ENCODE measurements around the gene KIF19. TPM values are rescaled to one million over a fixed set of nuclear protein-coding genes. Genes with fewer than 3 reads are reported as not detected.

KIF19 gene
- total RNA-seq, 1 donor from 2014 or later, result 0.23 TPM

DNA sequence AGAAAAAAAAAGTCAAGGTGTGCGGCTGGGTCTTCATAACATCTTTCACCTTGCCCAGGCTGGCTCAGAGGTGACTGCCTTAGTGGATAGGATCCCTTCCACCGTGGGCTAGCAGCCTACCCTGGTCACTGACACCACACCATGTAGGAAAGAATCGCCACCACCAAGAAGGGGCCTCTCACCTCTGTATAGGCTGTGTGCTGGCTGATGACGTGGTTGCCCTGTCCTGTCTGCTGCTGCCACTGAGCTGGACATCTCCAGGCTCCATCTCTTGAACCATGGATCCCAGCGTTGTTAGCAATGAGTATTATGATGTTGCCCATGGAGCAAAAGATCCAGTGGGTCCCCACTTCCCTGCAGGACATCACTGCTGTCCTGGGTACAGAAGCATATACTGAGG is 41.2 kb downstream of the KIF19 start, which contains the start of gene GPR142:
TSS of gene GPR142 (plus strand) at position 301 of the 400 bp plus-strand sequence. CDS start 2,035 bp downstream, outside the sequence.
- Histone ChIP-seq H3K27me3 (no peaks in the 10 kb centered on the region), H3K36me3 (no peaks in the 10 kb centered on the region), H3K4me3 (no peak within 1 kb of the TSS), H3K27ac (no peak within 1 kb of the TSS), H3K9me3 (no peaks in the 10 kb centered on the region), H3K4me1 (no peaks in the 10 kb centered on the region)
- intact Hi-C loops (cut with DNase I), result no loop called here
- TF ChIP-seq, protein P1, sequence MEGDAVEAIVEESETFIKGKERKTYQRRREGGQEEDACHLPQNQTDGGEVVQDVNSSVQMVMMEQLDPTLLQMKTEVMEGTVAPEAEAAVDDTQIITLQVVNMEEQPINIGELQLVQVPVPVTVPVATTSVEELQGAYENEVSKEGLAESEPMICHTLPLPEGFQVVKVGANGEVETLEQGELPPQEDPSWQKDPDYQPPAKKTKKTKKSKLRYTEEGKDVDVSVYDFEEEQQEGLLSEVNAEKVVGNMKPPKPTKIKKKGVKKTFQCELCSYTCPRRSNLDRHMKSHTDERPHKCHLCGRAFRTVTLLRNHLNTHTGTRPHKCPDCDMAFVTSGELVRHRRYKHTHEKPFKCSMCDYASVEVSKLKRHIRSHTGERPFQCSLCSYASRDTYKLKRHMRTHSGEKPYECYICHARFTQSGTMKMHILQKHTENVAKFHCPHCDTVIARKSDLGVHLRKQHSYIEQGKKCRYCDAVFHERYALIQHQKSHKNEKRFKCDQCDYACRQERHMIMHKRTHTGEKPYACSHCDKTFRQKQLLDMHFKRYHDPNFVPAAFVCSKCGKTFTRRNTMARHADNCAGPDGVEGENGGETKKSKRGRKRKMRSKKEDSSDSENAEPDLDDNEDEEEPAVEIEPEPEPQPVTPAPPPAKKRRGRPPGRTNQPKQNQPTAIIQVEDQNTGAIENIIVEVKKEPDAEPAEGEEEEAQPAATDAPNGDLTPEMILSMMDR (IDR thresholded peaks at IDR 0.05), result no peak
- DNase-seq (no peak), ATAC-seq (no peak)

DNA sequence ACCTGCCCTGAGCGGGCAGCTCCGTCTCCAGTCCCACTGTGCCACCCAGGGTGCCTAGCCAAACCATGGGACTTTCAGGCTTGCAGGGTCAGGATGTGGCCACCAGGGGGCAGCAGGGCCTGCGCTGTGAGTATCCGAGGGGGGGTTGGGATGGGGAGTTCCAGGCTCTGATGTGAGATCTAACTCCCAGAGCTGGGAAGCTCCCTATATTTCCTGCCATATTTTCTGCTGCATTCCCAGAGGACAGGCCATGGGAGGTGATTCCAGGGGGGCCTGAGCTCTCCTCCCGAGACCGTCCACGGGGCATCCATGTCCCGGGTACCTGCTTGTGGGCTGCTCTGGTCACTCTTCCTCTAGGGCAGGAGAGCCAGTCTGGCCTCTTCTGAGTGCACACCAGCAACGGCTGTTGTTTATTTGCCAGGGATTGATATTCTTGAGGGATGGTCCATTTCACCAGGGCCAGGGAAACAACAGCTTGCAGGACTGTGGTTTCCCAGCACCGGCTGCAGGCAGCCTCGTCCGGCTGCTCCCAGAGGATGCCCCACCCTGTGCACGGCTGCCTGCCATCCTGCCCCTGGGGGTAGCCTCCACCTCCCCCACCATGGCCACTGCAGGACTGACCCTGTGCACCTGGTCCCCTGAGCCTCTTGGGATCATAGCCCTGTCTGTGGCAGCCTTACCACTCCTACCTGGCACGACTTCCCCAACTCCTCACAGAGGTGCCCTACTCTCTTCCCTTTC is 42.5 kb downstream of the KIF19 start:
- DNase-seq (peak; percentile 82), ATAC-seq (peak; percentile 90)
- no peak overlapping the region for H3K4me3 ChIP-seq
- H3K36me3 ChIP-seq, result no peaks in the 10 kb centered on the region
- TF ChIP-seq, protein P1 (IDR thresholded peaks at IDR 0.05), result peak; percentile 87
- H3K27ac ChIP-seq, result no peak overlapping the region
- no peaks in the 10 kb centered on the region for H3K27me3 ChIP-seq
- H3K9me3 ChIP-seq, result no peaks in the 10 kb centered on the region
- no peaks in the 10 kb centered on the region for H3K4me1 ChIP-seq
- intact Hi-C loops (cut with DNase I), result no loop called here

DNA sequence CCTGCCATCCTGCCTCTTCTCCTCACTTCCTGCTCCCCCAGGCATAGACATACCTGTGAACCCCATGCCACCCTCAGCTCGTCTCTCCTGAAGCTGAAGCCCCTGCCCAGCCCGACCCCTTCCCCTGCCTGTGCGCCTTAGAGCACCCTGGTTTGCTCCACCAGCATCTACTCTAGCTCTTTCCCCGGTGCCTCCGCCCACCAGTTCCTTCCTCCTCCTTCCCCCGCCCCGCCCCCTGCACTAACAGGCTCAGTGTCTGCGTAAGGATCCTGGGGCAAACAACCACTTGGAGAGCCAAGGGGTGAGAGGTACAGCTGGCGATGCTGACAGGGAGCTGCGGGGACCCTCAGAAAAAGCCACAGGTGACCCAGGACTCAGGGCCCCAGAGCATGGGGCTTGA is 43.2 kb downstream of the KIF19 start:
- Histone ChIP-seq H3K36me3 (no peaks in the 10 kb centered on the region), H3K4me1 (no peaks in the 10 kb centered on the region), H3K27ac (no peak overlapping the region), H3K27me3 (no peaks in the 10 kb centered on the region), H3K4me3 (no peak overlapping the region), H3K9me3 (no peaks in the 10 kb centered on the region)
- intact Hi-C loops (cut with DNase I), result no loop called here
- DNase-seq (peak; percentile 80), ATAC-seq (peak; percentile 70)
- TF ChIP-seq, protein P1 (IDR thresholded peaks at IDR 0.05), result no peak

DNA sequence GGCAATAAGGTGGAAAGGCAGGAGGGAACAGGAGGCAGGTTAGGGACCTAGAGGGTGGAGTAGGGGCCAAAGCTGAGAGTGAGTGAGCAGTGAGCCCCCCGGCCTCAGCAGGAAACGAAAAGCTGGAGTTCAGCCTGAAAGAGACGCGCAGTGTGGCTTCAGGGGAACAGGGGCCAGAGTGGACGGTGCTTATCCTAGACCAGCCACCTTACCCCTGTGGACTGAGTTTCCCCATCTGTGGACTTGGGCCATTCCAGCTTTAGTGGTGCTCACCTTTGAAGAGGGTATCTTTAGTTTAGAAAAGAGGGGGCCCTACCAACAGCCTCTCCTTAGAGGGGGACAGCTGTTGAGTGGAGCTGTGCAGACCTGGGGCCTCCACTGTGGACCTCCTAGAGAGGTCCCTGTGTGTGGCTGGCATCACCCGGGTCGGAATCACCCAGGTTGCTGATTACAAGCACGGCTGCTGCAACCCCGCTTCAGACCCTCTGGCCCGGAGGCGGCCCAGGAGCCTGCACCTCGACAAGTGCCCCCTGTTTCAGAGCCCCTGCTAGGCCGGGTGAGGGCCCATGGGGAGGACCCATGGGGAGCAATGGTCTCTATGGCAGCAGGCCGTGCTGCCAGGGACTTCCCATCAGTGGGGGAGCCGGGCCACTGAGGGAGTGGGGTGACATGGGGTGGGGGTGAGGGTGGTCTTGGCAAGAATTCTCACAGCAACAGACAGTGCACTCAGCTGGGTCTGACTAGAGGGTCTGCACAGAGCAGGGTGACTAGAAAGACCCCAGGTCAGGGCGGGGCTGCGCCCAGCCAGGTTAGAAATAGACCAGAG is 43.9 kb downstream of the KIF19 start:
- H3K27ac ChIP-seq, result no peak overlapping the region
- no peak overlapping the region for H3K4me3 ChIP-seq
- no peaks in the 10 kb centered on the region for H3K27me3 ChIP-seq
- TF ChIP-seq, protein P1 (IDR thresholded peaks at IDR 0.05), result no peak
- DNase-seq, result no peak
- ATAC-seq, result no peak
- no peaks in the 10 kb centered on the region for H3K9me3 ChIP-seq
- no peaks in the 10 kb centered on the region for H3K4me1 ChIP-seq
- intact Hi-C loops (cut with DNase I), result no loop called here
- no peaks in the 10 kb centered on the region for H3K36me3 ChIP-seq

DNA sequence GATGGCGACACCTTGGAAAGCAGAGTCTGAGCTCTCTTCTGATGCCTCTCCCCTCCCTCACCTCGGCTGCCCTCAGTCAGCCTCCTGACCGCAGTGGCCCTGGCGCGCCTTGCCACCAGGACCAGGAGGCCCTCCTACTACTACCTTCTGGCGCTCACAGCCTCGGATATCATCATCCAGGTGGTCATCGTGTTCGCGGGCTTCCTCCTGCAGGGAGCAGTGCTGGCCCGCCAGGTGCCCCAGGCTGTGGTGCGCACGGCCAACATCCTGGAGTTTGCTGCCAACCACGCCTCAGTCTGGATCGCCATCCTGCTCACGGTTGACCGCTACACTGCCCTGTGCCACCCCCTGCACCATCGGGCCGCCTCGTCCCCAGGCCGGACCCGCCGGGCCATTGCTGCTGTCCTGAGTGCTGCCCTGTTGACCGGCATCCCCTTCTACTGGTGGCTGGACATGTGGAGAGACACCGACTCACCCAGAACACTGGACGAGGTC is 45.7 kb downstream of the KIF19 start:
- H3K9me3 ChIP-seq, result no peaks in the 10 kb centered on the region
- ATAC-seq (no peak), DNase-seq (no peak)
- no peak overlapping the region for H3K4me3 ChIP-seq
- TF ChIP-seq, protein P1 (IDR thresholded peaks at IDR 0.05), result no peak
- no peak overlapping the region for H3K27ac ChIP-seq
- no peaks in the 10 kb centered on the region for H3K36me3 ChIP-seq
- no peaks in the 10 kb centered on the region for H3K4me1 ChIP-seq
- intact Hi-C loops (cut with DNase I), result no loop called here
- no peaks in the 10 kb centered on the region for H3K27me3 ChIP-seq
